ENCODE data around the gene IKZF1. TPM values are rescaled to one million over a fixed set of nuclear protein-coding genes. Genes with fewer than 3 reads are reported as not detected.

IKZF1 gene
- total RNA-seq, 1 experiment from 2014 or later = 1.2 TPM

DNA sequence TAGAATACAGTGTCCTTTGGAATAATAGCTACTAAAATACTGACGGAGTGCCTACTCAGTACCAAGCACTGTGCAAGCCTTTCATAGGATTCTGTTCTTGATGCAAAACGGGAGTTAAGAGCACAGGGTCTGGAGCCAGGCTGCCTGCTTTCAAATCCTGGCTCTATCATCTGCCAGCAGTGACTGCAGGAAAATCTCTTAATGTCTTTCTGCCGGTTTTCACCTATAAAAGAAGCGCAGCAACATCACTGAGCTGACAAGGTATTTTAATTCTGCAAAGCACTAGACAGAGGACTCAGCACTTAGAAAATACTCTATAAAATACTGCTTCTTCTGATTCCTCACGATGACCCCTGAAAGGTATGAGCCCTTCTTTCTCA is 145.0 kb downstream of the IKZF1 start:
- no peak for DNase-seq (ENCODE audit: low spot score)

DNA sequence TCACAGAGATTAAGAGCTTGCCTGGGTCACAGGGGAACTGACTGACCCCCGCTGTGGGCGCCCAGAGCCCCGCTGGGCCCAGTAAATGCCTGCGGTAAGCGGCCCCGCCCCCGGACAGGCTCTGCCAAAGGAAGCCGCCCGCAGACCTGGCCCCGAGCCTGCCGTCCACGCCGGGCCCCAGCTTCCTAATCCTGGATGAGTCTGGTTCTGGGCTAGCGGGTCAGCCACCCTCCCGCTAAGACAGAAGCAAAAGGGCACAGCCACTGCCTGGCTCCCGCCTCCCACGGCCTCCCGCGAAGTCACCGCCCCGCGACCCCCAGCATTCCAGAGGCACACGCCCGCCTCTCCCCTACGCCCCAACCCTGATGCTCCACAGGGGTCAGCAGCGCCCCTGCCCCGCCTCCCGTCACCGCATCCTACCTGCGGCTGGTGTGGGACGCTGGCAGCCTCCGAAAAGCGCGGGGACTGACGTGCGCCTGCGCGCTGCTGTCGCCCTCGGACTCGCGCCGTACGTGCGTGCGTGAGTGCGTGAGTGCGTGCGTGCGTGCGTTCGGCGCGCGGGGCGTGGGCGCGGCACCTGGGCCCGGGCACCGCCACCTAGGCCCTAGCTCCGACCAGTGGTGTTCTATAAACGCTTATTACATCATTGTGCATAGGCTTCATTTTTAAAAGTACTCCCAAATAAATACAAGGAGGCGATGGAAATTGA is 145.5 kb downstream of the IKZF1 start, which contains the start of gene FIGNL1:
FIGNL1 (minus strand) TSS at position 470 of the 709 bp plus-strand sequence. CDS start 3,063 bp downstream, outside the sequence.
- peak; percentile 84 for DNase-seq (ENCODE audit: low spot score)

DNA sequence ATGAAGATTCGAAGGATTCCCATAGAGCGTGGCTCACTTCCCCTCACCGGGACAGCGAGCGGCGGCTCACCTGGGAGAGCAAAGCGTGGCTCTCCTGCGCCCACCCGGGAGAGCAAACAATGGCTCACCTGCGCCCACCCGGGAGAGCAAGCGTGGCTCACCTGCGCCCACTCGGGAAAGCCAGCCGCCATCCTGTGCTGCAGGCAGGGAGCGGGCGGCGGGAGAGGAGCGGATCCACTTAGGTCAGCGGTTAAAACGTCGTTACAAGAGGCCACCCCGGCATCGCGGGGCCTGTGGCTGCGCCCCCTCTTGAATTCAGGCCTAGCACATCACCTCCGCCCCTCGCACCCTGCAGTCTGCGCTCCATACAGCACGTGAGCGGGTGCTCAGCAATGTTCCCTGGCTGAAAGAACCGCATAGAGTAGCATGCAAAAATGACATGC is 146.1 kb downstream of the IKZF1 start:
- no peak for DNase-seq (ENCODE audit: low spot score)

Other genes starting within 250 kb of the IKZF1 start
- gene ZPBP, start 211.5 kb upstream of the IKZF1 start, total RNA-seq (2014; rRNA removed; shearing (Covaris generic)) = not detected in 2 replicates
- 46.2 and 51.8 TPM in 2 replicates for gene FIGNL1, start 145.6 kb downstream of the IKZF1 start, total RNA-seq (2014; rRNA removed; shearing (Covaris generic))